NCI-H2227 treated with DMSO at 0.1 percent for 48 hours (cell line): Measurements from ENCODE around the gene HDAC5.
"Not testable (repeated sequence)": the region's sequence is repeated elsewhere in the genome, so short reads cannot be mapped to it uniquely, and the experiment has no call there.

Source experiments
- DNase-seq: peaks from one replicate; lab custom pipeline; 2025; lab: John Stamatoyannopoulos, UW

The HDAC5 gene

DNA sequence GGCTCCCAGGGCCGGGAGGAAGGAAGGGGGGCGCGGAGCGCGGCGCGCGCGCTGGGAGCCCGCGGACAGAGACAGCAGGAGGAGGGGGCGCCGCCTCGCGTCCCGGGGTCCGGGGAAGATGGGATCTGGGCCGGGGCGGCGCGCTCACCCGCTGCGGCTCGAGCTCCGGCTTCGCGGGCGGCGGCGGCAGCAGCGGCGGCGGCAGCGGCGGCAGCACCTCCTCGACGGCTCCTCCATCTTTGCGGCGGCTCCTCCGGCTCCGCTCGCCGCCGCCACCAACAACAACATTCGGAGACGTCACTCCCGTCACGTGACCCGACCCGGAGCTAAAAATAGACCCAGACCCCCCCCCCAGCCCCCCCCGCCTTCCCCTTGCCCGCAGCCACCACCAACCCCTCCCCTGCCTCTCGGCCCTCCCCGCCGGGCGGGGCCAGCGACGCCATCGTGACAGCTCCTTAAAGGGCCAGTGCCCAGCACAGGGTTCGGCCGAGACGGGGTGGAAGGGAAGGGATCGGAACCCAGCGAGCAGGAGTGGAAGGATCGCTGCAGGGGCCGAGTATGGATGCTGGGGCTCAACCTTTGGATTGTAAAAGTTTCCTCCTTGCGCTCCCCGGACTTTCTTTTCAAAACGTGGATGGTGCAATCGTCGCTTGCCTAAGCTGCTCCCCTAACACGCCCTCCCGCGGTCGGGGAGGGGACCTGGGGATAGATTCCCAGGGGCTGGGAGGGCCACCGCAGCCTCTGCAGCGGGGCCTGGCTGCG is at the start of gene HDAC5:
TSS of gene HDAC5 (minus strand) at position 286 of the 762 bp plus-strand sequence. CDS start 6,126 bp downstream, outside the sequence.
- DNase-seq = peak; percentile 89

DNA sequence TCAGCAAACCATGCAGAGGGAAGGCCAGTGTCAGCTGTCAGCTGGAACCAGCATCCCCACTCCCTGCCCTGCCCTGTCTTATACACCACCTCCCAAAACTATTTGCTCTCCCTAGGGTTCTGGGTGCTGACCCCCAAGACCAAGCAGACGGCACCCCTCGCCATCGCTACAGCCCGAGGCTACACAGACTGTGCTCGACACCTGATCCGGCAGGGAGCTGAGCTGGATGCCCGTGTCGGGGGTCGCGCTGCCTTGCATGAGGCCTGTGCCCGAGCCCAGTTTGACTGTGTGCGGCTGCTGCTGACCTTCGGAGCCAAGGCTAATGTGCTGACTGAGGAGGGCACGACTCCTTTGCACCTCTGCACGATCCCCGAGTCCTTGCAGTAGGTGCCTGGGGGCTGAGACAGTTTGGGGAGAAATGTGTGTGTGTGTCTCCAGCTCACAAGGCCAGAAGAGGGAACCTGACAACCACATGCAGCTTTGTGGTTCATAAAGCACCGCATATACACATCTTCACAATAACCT is 48.6 kb upstream of the HDAC5 start:
- DNase-seq = no peak

DNA sequence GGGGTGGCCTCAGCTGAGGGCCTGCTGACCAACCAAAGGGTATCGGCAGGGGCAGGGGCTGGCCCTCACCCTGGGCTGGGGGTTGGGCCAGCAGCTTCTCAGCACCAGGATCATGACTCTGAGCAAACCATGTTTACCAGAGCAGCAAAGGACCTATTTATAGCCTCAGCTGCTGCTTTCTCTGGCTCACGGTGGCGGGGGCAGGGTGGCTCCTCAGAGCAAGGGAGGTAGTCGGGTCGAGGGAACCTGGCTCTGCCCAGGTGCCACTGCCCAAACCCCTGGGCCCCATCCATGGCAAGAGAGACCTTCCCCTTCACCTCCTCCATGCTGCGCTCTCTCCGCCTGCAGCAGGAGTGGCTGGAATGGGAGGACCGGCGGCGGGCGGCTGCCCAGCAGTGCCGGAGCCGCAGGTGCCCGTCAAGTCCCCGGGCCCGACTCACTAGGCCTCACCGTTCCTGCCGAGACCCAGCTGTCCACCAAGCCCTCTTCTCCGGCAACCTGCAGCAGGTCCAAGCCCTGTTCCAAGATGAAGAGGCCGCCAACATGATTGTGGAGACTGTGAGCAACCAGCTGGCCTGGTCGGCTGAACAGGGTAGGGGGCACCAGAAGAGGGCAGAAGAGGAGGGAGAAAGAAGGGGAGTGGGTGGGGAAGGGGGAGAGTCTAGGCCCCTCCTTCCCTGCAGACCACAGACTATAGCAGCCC is 47.2 kb upstream of the HDAC5 start, which contains the start of gene ASB16:
TSS of gene ASB16 (plus strand) at position 206 of the 703 bp plus-strand sequence. CDS start at position 292, 86 bp downstream.
- DNase-seq = peak; percentile 27

DNA sequence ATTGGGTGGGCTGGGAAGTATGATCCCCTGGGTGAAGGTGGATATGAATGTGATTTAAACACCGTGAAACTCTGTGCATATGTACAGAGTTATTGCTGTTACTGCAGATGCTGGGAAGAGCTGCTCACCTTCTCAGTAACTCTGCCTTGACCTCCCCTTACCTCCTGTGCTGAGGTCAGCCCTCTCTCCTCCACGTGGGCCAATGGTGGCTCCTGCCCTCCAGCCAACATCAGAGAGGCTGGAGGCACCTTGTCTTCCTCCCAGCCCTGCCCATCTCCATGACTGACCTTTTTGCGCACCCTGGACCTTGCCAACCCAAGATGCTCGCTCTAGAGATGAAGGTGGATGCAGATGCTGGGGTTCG is 46.7 kb upstream of the HDAC5 start:
- DNase-seq = no peak

DNA sequence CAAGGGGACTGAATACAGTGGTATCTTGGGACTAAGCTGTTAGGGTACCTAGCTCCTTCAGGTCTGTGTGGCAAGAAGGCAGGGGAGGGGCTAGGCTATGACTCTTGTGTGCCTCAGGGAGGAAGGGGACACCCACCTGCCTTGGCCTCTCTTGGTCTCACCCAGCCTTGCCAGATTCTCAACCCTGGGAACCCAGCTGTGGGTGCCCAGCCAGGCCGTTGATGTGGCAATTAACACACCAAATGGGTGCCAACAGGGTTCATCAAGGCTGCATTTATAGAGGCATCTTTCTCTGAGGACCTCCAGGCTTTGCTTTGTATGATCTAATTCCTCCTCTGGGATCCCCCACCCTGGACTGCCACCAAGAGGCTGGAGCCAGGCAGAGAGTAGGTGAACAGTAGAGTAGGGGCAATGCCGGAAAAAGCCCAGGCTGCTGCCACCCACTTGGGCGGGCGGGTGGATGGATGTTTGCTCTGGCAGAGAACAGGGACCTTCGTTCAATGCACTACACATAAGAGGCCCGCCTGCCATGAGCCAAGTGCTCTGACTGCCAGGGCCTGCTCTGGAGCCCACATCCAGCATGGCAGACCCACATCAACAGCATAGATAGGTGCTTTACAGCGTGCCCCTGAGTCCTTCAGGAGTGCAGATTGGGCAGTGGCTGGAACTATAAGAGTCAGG is 43.9 kb upstream of the HDAC5 start:
- DNase-seq = no peak

DNA sequence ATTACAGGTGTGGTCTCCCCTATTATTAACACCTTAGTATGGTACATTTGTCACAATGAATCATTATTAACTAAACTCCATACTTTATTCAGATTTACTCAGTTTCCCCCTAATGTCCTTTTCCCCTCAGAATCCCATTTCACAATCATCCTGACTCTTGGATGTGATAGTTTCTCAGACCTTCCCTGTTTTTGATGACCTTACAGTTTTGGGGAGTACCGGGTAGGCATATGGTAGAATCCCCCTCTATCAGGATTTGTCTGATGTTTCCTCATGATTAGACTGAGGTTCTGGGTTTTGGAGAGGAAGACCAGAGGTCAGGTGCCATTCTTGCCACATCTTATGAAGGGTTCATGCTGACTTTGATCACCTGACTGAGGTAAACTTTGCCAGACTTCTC is 41.0 kb upstream of the HDAC5 start:
- DNase-seq = no peak

DNA sequence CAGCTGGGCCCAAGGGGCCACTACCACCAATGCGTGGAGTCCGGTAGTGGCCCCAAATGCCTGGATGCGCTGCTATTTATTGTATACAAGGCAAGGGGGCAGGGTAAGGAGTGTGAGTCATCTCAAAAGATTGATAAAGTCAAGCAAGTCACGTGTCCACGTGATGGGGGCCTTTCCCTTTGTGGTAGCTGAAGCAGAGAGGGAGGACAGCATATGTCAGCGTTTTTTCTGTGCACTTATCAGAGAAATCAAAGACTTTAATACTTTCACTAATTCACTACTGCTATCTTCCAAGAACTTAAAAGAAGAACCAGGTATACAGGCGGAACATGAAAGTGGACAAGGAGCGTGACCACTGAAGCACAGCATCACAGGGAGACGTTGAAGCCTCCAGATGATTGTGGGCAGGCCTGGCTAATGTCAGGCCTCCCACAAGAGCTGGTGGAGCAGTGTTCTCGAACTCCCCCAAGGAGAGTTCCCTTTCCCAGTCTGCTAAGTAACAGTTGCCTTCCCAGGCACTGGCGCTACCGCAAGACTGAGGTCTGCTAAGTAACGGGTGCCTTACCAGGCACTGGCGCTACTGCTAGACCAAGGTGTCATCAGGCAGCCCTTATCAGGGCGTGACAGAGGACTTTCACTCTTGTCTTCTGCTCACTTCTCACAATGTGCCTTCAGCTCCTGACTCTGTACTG is 36.2 kb upstream of the HDAC5 start:
- DNase-seq = no peak

DNA sequence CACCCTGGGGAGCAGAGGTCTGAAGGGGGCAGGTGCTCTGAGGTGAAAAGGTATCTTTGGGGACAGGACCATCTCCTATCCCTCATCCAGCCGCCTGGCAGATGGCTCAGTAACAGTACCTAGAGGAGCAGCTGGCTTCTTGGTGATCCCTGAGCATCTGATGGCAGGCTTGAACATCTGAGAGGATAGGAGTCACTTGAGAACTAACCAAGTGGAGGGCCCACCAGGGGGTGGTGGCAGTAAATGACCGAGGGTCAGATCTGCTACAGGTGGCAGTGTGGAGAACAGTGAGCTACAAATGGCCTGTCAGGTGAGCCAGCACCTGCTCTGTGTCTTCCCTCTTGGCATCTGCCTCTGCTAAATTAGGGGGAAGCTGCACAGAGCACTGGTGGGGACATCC is 32.0 kb upstream of the HDAC5 start:
- no peak for DNase-seq

DNA sequence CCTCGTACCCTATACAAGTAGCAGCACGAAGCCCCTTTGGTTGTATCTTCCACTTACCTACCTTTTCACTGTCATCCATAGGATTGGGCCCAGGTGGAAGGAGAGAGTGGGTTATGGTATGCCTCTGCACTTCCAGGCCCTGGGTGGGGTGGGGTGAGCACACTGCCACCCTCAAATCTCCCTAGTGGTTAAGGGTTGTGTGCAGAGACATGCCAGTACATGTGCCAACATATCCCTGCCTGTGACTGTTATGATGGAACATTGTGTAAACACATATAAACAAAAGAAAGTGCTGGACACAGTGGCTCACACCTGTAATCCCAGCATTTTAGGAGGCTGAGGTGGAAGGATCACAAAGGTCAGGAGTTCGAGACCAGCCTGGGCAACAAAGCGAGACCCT is 29.4 kb upstream of the HDAC5 start:
- no peak for DNase-seq

DNA sequence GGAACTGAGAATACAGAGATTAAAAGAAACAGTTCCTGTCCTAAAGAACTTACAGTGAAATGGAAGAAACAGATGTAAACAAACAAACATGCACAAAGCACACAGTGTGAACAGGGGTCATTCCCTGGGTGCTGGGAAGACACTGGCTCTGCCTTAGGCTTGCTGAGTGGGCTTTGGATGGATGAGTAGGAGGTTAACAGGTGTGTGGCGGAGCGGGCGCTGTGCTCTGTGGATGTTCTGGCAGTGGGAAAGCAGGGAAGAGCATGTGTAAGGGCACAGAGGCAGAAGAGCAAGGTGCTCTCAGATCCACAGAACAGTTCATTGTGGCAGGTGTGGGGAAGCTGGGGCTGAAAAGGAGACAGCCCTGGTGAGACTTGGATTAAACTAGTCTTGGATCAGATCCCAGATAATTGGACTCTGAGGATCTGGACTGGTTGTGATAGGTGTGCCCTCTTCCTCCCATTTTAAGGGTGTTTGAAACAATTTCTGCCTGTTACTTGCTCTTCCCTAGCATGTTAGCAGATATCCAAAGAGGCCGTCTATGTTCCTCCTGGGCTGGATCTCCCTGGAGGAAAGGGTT is 26.4 kb upstream of the HDAC5 start:
- DNase-seq = no peak

DNA sequence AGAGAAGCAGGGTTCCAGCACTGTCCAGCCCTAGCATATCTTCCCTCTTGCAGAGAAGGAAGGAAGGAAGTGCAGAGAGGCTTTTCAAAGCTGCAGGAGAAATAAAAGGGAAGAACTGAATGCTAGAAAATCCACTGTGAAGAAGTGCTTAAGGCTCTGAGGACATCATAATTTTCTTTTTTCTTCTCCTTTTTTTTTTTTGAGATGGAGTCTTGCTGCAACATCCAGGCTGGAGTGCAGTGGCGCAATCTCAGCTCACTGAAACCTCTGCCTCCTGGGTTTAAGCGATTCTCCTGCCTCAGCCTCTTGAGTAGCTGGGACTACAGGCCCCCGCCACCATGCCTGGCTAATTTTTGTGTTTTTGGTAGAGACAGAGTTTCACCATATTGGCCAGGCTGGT is 25.6 kb upstream of the HDAC5 start:
- not testable (repeated sequence) for DNase-seq

DNA sequence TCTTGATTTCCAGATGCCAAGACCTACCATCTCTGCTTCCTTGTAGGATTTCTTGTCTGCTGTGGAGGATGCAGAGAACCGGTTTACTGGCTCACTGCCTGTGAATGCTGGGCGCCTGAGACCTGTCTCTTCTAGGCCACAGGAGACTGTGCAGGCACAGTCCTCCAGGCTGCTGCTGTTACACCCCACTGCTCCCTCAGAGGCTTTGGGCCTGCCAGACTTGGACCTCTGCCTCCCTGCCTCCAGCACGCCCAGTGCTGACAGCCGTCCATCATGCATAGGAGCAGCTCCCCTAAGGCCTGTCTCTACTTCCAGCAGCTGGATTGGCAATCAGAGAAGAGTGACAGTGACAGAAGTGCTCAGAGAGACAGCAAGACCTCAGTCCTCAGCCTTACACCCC is 24.4 kb upstream of the HDAC5 start:
- no peak for DNase-seq

DNA sequence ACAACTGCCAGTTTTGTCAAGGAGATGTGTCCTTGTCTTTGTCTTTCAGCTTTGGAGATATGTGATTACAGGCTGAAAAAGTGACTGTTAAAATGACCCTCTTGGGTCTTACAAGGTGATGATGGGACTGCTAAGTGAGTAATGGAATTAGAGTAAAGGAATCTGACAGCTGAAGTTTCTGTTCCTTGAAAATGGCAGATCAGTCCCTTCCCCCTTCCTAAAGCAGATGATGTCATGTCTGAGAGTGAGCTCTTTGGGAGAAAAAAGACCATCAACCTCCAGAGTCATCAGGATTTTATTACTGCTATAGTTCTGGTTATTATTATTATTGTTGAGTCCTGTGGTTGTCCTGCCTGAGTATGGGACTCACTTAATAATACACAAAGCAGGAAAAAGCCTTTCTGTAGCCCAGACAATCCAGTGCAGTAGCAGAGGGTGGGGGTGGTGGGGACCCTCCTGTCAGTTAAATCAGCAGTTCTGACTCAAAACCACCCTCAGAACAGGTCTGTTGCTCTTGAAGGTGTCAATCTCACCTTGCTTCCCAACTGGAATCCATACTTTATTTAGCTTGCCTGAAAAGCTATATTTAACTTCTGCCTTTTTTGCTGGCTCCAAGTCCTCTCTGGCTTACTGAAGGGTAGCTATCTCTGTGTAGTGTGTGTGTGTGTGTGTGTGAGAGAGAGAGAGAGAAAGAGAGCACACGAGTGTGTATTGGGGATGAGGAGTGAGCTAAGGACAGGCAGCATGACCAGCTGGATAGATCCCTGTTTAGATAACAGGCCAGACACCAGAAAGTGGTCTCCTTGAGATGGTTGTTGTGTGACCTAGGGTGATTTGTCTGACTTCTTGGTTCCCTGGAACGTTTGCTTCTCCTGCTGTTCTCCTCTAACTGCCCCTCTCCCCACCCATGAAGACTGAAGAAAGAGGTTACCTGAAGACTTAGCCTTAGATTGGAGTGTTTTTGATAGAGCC is 23.2 kb upstream of the HDAC5 start:
- no peak for DNase-seq

DNA sequence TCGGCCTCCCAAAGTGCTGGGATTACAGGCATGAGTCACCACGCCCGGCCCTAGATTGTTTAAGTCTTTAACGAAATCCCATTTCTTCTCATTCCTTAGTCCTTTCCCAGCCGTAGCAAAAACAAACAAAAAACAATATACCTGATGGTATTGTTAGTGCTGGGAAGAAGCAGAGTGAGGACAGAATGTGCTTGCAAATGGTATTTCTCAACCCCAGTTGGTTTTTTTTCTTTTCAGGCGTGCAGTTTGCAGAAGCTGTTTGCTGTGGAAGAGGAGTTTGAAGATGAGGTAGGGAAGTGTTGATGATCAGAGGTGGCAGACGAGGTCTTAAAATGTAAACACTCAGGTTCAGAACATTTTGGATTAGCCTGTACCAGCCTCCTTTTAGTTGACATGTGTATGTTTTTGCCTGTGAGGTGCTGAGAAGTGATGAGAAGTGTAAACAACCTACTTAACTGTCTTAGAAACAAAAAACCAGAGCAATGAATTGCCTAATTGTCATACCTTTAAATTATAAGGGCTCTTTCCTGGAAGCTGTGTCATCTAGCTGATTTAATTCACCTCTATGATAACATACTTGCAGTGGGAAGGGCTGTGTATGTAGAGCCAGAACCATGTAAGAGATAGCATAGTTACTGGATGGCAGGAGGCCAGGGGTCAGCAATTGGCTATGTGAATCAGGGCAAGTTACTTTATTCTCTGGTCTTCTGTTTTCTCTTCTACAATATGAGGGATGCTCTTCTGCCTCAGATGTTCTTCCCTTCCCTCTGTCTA is 21.7 kb upstream of the HDAC5 start:
- DNase-seq = no peak

DNA sequence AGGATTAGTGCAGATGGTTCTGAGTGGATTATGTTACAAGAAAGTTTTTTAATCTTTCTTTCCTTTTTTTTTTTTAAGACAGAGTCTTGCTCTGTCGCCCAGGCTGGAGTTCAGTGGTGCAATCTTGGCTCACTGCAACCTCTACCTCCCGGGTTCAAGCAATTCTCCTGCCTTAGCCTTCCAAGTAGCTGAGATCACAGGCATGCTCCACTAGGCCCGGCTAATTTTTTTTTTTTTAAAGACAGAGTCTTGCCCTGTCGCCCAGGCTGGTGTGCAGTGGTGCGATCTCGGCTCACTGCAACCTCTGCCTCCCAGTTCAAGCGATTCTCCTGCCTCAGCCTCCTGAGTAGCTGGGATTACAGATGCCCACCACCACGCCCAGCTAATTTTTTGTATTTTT is 20.5 kb upstream of the HDAC5 start:
- not testable (repeated sequence) for DNase-seq

DNA sequence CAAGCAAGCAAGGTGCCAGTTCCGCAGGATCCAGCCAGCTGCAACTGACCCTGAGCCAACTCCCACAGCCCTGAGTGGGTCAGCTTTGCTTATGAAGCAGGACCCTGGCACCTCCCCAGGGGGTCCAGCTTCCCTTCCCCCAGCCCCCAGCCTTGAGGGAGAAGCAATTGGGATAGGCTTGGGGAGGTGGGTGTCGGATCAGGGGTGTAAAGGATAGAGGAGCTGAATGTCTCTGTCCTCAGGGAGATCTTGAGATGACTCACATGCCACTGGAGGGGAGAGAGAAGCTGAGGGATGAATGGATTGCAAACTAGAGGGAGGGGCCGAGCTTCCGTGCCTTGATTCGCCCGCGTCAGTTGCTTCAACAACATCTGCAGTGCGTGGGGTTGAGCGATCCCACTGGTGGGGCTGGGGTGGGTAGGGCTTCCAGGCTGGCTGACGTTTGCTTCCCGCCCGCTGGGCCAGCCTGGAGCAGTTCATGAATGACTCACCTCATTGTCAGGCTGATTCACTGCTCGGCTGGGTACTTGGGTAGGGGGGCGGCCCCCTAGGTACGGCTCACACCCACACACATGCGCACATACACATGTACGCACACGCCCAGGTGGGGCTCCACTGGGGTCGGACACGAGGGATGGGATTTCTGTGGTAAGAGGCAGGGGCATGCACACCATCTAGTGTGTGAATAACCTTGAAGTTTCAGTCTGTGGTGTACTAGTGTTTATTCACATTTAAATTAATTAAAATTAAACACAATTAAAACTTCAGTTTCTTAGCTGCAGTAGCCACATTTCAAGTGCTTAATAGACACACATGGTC is 14.7 kb upstream of the HDAC5 start:
- DNase-seq = peak; percentile 92

DNA sequence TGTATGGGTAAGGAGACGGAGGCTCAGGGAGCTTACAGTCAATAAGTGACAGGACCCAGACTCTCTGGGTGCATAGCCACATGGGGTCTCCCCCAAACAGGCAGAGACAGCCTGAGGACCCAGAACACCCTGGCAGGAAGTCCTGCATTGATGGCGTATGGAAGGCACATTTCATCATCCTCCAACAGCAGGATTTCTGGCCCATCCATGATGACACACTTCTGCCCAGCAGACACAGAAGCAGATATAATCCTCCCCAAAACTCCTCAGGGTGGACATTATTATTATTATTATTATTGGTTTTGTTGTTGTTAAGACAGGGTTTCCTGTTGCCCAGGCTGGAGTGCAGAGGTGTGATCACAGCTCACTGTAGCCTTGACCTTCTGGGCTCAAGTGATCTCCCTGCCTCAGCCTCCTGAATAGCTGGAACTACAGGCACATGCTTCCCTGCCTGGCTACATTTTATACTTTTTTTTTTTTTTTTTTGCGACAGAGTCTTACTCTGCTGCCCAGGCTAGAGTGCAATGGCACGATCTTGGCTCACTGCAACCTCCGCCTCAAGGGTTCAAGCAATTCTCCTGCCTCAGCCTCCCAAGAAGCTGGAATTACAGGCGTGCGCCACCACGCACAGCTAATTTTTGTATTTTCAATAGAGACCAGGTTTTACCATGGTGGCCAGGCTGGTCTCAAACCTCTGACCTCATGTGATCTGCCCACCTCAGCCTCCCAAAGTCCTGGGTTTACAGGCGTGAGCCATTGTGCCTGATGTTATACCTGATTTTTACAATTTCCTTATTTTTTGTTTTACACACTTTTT is 11.5 kb upstream of the HDAC5 start:
- DNase-seq = no peak

DNA sequence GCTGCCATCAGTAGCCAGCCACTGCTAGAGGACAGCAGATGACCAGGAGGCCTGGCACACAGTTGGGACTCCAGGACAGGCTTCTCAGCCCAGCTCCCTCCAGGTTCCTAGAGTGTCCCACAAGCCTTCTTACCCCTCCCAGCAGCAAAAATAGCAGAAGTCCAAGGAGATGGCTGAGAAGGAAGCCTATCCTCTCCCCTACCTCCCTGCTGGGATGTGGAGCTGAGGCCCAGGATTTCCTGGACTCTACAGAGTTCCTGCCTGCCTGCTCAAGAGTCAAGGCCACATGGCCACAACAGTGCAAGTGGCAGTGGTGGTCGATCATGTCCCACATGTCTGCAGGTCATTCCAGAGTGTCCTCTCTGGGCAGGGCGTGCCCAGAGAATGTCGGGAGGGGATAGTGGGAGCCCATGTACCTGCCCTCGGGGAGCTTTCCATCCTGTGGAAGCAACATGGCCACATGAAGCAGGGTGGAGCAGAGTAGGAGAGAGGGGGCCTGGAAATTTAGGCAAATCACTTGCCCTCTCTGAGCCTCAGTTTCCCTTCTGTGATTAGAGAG is 10.6 kb upstream of the HDAC5 start:
- DNase-seq = no peak
